GM23248 (cell line): Measurements from ENCODE around the gene TBL3. TPM values are rescaled to one million over a fixed set of nuclear protein-coding genes. Genes with fewer than 3 reads are reported as not detected.
A peak's percentile ranks its signal among the peaks of the same experiment; 100 is the strongest.

ENCODE experiments used
- DNase-seq: peaks from one replicate; pipeline ENCODE4 v3.0.0-alpha.2; 2015
- H2AFZ ChIP-seq: fragments of 200-600 bp; sonication (generic); 2 replicates; pipeline ENCODE4 v1.6.1; 2016; ENCODE audit warnings: antibody characterized with exemption
- H3F3A ChIP-seq: fragments of 200-600 bp; sonication (generic); 2 replicates; pipeline ENCODE4 v1.6.1; 2016; ENCODE audit warnings: mild to moderate bottlenecking, antibody characterized with exemption, mixed run types; ENCODE audit not compliant: insufficient read depth
- H3K27ac ChIP-seq: fragments of 200-600 bp; sonication (generic); 2 replicates; pipeline ENCODE4 v1.5.1; 2016; ENCODE audit warnings: mild to moderate bottlenecking
- H3K27me3 ChIP-seq: fragments of 200-600 bp; sonication (generic); replicated peaks from 2 replicates; pipeline ENCODE4 v1.6.1; 2016; ENCODE audit warnings: mild to moderate bottlenecking; ENCODE audit not compliant: insufficient read depth
- H3K36me3 ChIP-seq: fragments of 200-600 bp; sonication (generic); 2 replicates; pipeline ENCODE4 v1.6.1; 2016; ENCODE audit warnings: low read depth, mild to moderate bottlenecking
- H3K4me1 ChIP-seq: fragments of 200-600 bp; sonication (generic); 2 replicates; pipeline ENCODE4 v1.6.1; 2016; ENCODE audit warnings: mild to moderate bottlenecking; ENCODE audit not compliant: insufficient read depth
- H3K4me2 ChIP-seq: fragments of 200-600 bp; sonication (generic); one replicate; pipeline ENCODE4 v1.6.1; 2016; ENCODE audit warnings: mild to moderate bottlenecking; ENCODE audit not compliant: unreplicated experiment
- H3K4me3 ChIP-seq: fragments of 200-600 bp; sonication (generic); 2 replicates; pipeline ENCODE4 v1.5.1; 2016; ENCODE audit warnings: mild to moderate bottlenecking
- H3K79me2 ChIP-seq: fragments of 200-600 bp; sonication (generic); 2 replicates; pipeline ENCODE4 v1.6.1; 2016; ENCODE audit warnings: mild to moderate bottlenecking; ENCODE audit not compliant: insufficient read depth
- H3K9ac ChIP-seq: fragments of 200-600 bp; sonication (generic); 2 replicates; pipeline ENCODE4 v1.6.1; 2016; ENCODE audit warnings: mild to moderate bottlenecking
- H3K9me2 ChIP-seq: fragments of 200-600 bp; sonication (generic); 2 replicates; pipeline ENCODE4 v1.6.1; 2016; ENCODE audit warnings: mixed run types, mild to moderate bottlenecking, moderate library complexity; ENCODE audit not compliant: insufficient read depth
- H3K9me3 ChIP-seq: fragments of 200-600 bp; sonication (generic); one replicate; pipeline ENCODE4 v1.6.1; 2017; ENCODE audit warnings: low read depth
- H4K20me1 ChIP-seq: fragments of 200-600 bp; sonication (generic); 2 replicates; pipeline ENCODE4 v1.6.0; 2016; ENCODE audit not compliant: insufficient read depth
- EZH2 ChIP-seq: fragments of 200-600 bp; sonication (generic); IDR thresholded peaks from 2 replicates; pipeline ENCODE4 v1.6.1; 2018; ENCODE audit warnings: antibody characterized with exemption, mild to moderate bottlenecking; ENCODE audit not compliant: insufficient read depth, poor library complexity, severe bottlenecking
- EZH2phosphoT487 ChIP-seq: fragments of 200-600 bp; sonication (generic); IDR thresholded peaks from 2 replicates; pipeline ENCODE4 v1.6.1; 2018; ENCODE audit warnings: antibody characterized with exemption, moderate library complexity, mild to moderate bottlenecking, low read depth; ENCODE audit not compliant: insufficient read depth
- WGBS, 2 experiments: methylation state at CpG; one replicate each; pipeline ENCODE4 v1.1.6; 2015 to 2017; ENCODE audit warnings: low lambda C conversion rate in 2 of 2, low coverage in 1 of 2; ENCODE audit errors: missing lambda C conversion rate in 2 of 2; 5-methylcytosine and 5-hydroxymethylcytosine counted together
- in situ Hi-C: fragments of 300-500 bp; cut with MboI; formaldehyde crosslinking; loops from 2 replicates; pipeline ENCODE4 v1.15.0; 2020
- polyA plus RNA-seq: library from polyadenylated mRNA; unstranded; fragments of >200 nt; fragmentation: Nextera tagmentation; extraction: Ambion mirVana; gene quantifications from 2 replicates; pipeline ENCODE4 v1.2.1, GENCODE V29; 2016
- total RNA-seq: library from RNA; depleted of rRNA; stranded (reverse); fragments of >200 nt; shearing (Covaris generic); gene quantifications from 2 replicates; pipeline ENCODE4 v1.2.3, GENCODE V29; 2014

TBL3 gene
- total and polyA plus RNA-seq, 2 experiments from 2014 or later = 43.7 to 46.8 TPM

- Histone ChIP-seq H3K4me2 (no peak overlapping the region), H2AFZ (no peak overlapping the region), H3K9ac (no peak overlapping the region), H3K36me3 (peaks cover 7% of the 10 kb centered on the region; the same call in 1 of the 2 replicates), H3K27ac (no peak overlapping the region), H3K4me1 (peaks cover 12% of the 10 kb centered on the region), H4K20me1 (no peaks in the 10 kb centered on the region), H3K9me3 (no peaks in the 10 kb centered on the region), H3K79me2 (peaks cover 56% of the 10 kb centered on the region), H3F3A (peaks cover 8% of the 10 kb centered on the region), H3K4me3 (no peak overlapping the region), H3K9me2 (no peaks in the 10 kb centered on the region), H3K27me3 (no peaks in the 10 kb centered on the region)
- TF ChIP-seq EZH2 (no peak), EZH2phosphoT487 (no peak)
- 91 to 92% methylated on average over 37 to 40 of the region's 41 CpGs for WGBS, 2 experiments
- in situ Hi-C loops = no loop called here
- no peak for DNase-seq
Observed at GRCh38 chr16:1968146-1968953, 3.5 kb upstream of the TBL3 start.

GRCh38 chr16:1972490-1972877 is 631 bp downstream of the TBL3 start:
- Histone ChIP-seq H3K4me1 (0 out of 2 replicates have a peak, but pooled peaks cover 6% of the 10 kb centered on the region), H4K20me1 (no peaks in the 10 kb centered on the region), H3K79me2 (peaks cover 30% of the 10 kb centered on the region), H3K4me2 (peak overlapping the region; percentile 64), H3K36me3 (no peaks in the 10 kb centered on the region; the same call in 1 of the 2 replicates), H2AFZ (peak overlapping the region; percentile 81), H3K27me3 (no peaks in the 10 kb centered on the region), H3K4me3 (peak overlapping the region; percentile 89), H3F3A (no peaks in the 10 kb centered on the region), H3K9ac (peak overlapping the region; percentile 92), H3K9me3 (no peaks in the 10 kb centered on the region), H3K27ac (peak overlapping the region; percentile 88), H3K9me2 (no peaks in the 10 kb centered on the region)
- TF ChIP-seq EZH2 (no peak), EZH2phosphoT487 (no peak)
- in situ Hi-C loops = no loop called here
- peak; percentile 78 for DNase-seq
- 1 to 2% methylated on average over 21 to 22 of the region's 22 CpGs for WGBS, 2 experiments

- H3K4me1 ChIP-seq = 0 out of 2 replicates have a peak, but pooled peaks cover 6% of the 10 kb centered on the region
- in situ Hi-C loops = no loop called here
- WGBS, 2 experiments = 85 to 92% methylated on average over 14 to 16 of the region's 16 CpGs
Observed at GRCh38 chr16:1973461-1974156, 1.8 kb downstream of the TBL3 start.

More at GRCh38 chr16:1973461-1974156, 1.8 kb downstream of the TBL3 start:
- H3F3A ChIP-seq = no peaks in the 10 kb centered on the region
- peaks cover 30% of the 10 kb centered on the region for H3K79me2 ChIP-seq
- no peaks in the 10 kb centered on the region for H4K20me1 ChIP-seq
- no peak for TF ChIP-seq EZH2phosphoT487
- no peak for TF ChIP-seq EZH2
- no peaks in the 10 kb centered on the region for H3K9me3 ChIP-seq
- H3K36me3 ChIP-seq = no peaks in the 10 kb centered on the region; the same call in 1 of the 2 replicates
- peak overlapping the region; percentile 89; the same call in 1 of the 2 replicates for H3K4me3 ChIP-seq
- peak overlapping the region; percentile 92; the same call in 1 of the 2 replicates for H3K9ac ChIP-seq
- no peak for DNase-seq
- peak overlapping the region; percentile 64 for H3K4me2 ChIP-seq
- no peaks in the 10 kb centered on the region for H3K27me3 ChIP-seq
- H2AFZ ChIP-seq = no peak overlapping the region
- H3K27ac ChIP-seq = no peak overlapping the region
- H3K9me2 ChIP-seq = no peaks in the 10 kb centered on the region
